HL-60 (cell line): ENCODE measurements around the gene NCAPH2.

Experiments used
- CTCF ChIP-seq: IDR thresholded peaks from one replicate; pipeline ENCODE4 v1.5.1; 2011; ENCODE audit warnings: low read length, control low read depth, inconsistent platforms; ENCODE audit not compliant: insufficient read depth
- REST ChIP-seq: IDR thresholded peaks from 2 replicates; pipeline ENCODE4 v1.6.1; 2012; ENCODE audit warnings: low read depth; ENCODE audit not compliant: insufficient replicate concordance

DNA sequence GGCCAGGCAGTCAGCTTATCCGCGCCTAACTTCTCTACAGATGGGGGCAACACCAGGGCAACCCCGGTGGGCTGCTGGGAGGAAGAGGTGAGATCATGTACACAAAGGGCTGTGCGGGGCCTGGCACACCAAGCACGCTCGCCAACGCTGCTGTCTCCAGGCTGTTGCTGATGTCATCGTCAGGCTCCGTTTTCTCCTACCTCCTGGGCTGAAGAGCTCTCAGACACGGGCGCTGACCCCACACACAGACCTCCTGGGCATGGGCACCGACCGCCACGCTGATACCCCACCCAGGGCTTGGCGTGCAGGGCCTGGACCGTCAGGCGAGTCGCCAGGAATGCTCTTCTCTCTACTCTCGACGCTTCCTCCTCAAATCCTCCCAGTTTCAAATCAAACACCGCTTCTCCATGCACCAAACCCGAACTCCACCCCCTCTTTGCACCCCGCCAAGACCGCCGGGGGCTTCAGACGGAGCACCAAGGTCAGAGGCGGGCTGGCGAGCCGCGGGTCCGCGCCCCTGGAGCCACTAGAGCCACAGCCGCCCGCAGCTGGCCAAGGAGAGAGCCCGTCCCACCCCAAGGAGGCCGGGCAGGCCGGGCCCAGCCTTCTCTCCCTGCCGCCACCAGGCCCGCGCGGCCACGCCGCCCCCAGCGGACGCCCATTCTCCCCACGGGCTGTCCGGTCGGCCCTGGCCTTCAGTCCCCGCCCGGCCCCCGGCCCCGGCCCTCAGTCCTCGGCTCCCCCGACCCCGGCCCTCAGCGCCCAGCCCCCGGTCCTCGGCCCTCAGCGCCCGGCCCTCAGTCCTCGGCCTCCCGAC, 34.0 kb upstream of the NCAPH2 start:
- TF ChIP-seq CTCF (no peak), REST (no peak)
